Kidney tubule cell (primary cell): Measurements from ENCODE around the gene ZNF787.

ENCODE experiments used
- DNase-seq: peaks from one replicate; pipeline ENCODE4 v3.0.0-alpha.2; 2018; ENCODE audit warnings: low spot score

Gene ZNF787

DNA sequence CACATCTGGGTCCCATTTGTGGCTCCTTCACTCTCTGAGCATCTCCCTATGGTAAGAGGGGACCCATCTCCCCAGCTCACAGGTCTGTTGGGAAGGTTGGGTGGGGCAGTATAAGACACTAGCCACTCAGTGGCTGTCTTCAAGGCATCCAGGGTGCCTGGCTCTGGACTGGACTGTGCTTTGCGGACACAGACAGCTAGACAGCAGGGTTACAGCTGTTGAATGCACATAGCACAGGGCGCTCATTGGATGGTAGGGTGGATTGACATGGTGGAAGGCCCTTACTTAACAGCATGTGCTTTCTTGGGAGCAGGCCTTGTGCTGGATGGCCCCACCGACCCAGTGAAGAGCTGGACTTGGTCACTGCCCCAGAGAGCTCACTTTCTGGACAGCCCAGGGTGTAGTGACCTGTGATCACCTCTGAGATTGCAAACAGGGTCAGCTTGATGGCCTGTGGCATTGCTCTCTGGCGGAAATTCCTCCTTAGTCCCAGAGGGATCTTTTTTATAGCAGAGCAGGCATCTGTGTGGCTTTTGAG is 21.9 kb upstream of the ZNF787 start:
- no peak for DNase-seq

DNA sequence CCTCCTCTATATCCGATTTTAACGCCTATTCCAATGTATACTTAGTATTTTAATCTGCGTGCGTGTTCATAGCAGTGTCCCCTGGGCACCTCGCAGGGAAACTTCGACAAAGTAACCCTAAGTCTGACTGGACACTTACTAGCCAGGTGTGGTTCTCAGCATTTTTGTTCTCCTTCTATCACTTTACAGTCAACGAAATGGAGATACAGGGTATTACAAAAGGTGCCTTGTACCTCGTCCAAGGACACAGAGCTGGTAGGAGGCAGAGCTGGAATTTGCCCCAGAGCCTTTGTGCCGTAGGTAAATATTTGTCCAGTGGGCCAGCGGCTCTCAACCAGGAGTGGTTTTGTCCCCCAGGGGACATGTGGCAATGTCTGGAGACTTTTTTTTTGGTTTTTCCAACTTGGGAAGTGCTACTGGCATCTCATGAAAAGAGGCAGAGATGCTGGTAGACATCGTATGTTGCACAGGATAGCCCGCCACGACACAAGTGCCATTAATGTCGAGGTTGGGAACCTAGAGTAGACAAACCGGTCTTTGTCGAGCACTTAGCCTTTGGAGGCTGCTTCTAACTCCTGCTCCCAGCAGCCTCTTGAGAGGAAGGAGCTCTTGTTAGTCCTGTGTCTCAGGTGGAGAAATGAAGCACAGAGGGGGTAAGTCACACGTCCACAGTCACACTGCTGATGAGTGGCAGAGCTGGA is 21.1 kb upstream of the ZNF787 start:
- peak; percentile 13 for DNase-seq

- DNase-seq: no peak
Measured at GRCh38 chr19:56141417-56141993, 20.4 kb upstream of the ZNF787 start.

- DNase-seq: peak; percentile 99
Measured at GRCh38 chr19:56140583-56141416, 19.7 kb upstream of the ZNF787 start, which contains the start of gene ZNF444. ZNF444 (plus strand) TSS chr19:56141287; CDS start chr19:56146912, 5,625 bp downstream.

- peak; percentile 41 for DNase-seq
Measured at GRCh38 chr19:56139847-56140582, 18.9 kb upstream of the ZNF787 start.

DNA sequence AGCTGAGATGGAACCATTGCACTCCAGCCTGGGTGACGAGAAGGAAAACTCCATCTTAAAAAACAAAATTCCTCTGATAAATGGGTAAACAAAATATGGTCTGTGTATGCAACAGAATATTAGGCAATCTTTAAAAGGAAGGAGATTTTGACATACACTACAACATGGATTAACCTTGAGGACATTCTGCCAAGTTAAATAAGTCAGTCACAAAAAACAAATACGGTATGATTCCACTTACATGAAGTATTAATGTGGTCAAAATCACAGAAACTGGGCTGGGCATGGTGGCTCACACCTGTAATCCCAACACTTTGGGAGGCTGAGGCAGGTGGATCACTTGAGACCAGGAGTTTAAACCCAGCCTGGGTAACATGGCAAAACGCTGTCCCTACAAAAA is 17.0 kb upstream of the ZNF787 start:
- no peak for DNase-seq

- DNase-seq: peak; percentile 49
Measured at GRCh38 chr19:56137405-56137804, 16.3 kb upstream of the ZNF787 start.

GRCh38 chr19:56136362-56136761 is 15.3 kb upstream of the ZNF787 start:
- no peak for DNase-seq

GRCh38 chr19:56134654-56134921 is 13.5 kb upstream of the ZNF787 start:
- no peak for DNase-seq

GRCh38 chr19:56133858-56134653 is 13.0 kb upstream of the ZNF787 start:
- no peak for DNase-seq

GRCh38 chr19:56132316-56132822 is 11.3 kb upstream of the ZNF787 start:
- no peak for DNase-seq

DNA sequence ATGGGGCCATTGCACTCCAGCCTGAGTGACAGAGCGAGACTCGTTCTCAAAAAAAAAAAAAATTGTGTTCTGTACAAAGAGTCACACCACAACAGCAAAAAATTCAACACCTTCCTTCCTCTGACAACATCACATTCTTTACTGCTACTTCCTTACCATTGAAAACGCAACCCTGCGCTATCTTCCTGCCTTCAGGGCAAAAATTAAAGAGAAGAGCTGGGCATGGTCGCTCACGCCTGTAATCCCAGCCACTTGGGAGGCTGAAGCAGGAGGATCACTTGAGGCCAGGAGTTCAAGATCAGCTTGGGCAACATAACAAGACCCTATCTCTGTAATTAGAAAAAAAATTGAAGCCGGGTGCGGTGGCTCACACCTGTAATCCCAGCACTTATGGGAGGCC is 10.6 kb upstream of the ZNF787 start:
- no peak for DNase-seq

- DNase-seq: no peak
Measured at GRCh38 chr19:56130006-56130405, 8.9 kb upstream of the ZNF787 start.

DNA sequence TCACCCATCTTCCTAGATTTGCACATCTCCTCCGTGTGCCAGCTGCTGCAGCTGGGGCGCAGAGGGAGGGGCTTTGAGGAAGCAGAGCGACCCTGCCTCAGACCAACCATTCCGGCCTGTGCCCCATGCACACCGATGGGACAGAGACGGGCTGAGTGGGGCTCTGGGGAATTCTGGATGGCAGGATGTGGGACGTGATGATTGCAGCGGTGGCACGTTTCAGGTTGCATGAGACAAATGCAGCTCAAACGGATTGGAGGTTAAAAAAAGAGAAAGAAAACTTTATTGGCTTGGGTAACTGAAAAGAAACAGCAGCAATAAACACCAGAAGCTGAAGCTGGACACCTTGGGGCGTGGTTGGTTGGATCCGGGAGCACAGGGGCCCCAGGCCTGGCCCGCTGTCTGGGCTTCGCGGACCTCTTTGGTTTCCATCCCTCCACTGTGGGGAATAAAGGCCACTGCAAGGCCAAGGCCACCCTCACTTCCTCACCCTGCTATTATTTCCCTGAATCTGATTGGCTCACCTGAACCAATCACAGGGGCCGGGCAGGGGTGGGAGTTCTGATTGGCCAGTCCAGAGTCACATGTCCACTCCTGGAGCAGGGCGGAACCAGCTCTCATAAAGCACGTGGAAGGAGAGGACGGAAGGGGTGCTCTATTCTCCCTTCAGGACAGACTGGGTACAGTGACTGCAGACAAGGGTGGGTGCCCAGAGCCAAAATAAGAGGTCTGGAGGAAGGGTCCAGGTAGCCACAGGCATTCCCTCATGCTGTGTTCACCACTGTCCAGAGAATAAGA is 6.1 kb upstream of the ZNF787 start:
- DNase-seq: no peak

- no peak for DNase-seq
Measured at GRCh38 chr19:56125806-56126590, 4.9 kb upstream of the ZNF787 start.

DNA sequence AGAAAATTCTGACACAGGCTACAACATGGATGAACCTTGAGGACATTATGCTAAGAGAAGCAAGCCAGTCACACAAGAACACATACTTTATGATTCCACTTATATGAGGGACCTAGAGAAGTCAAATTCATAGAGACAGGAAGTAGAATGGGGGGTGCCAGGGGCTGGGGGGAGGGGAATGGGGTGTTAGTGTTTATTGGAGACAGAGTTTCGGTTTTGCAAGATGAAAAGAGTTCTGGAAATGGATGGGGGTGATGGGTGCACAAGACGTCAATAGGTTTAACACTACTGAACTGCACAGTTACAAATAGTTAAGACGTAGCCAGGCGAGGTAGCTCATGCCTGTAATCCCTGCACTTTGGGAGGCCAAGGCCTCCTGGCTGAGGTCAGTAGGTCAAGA is 3.5 kb upstream of the ZNF787 start:
- no peak for DNase-seq

DNA sequence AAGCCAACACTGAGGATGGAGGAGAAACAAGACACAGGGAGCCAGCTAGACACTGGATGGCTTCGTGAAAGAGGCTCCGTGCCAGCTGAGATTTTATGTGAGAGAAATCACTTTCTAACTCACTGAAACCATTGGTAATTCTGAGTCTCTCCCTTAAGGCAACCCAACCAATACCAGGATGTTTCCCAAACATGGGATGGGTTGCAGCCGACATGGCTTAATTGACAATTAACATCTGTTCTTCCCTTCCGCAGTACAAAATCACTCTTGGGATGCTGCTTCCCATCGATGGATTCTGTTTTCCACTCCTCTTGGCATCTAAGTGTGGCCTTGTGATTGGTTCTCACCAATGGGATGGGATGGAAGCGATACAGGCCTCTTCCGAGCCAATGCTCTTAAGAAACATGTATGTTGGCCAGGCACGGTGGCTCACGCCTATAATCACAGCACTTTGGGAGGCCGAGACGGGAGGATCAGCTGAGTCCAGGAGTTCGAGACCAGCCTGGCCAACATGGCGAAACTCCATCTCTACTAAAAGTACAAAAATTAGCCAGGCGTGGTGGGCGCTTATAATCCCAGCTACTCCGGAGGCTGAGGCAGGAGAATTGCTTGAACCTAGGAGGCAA is 2.3 kb upstream of the ZNF787 start:
- no peak for DNase-seq

GRCh38 chr19:56120371-56121179 is 520 bp downstream of the ZNF787 start:
- DNase-seq: peak; percentile 87
